Spinal cord (tissue), 10 donors: ENCODE results near the gene PPTC7. TPM values are rescaled to one million over a fixed set of nuclear protein-coding genes. Genes with fewer than 3 reads are reported as not detected.
"Not testable (repeated sequence)": the region's sequence is repeated elsewhere in the genome, so short reads cannot be mapped to it uniquely, and the experiment has no call there.

Experiments used
- DNase-seq, 6 donors: peaks; one replicate each; pipeline versions ENCODE4 v3.0.0 to v3.0.0-alpha.2; 2013 to 2015; ENCODE audit warnings: low spot score in 6 of 6, low read depth in 4 of 6
- H3K27ac ChIP-seq: one replicate; pipeline ENCODE4 v1.5.1; 2013; ENCODE audit warnings: low read depth, low read length, control low read depth
- H3K27me3 ChIP-seq: one replicate; pipeline ENCODE4 v1.6.1; 2013; ENCODE audit warnings: low read length; ENCODE audit not compliant: control insufficient read depth, insufficient read depth
- H3K36me3 ChIP-seq: one replicate; pipeline ENCODE4 v1.6.1; 2013; ENCODE audit warnings: low read length; ENCODE audit not compliant: control insufficient read depth, insufficient read depth
- H3K4me1 ChIP-seq: one replicate; pipeline ENCODE4 v1.6.1; 2013; ENCODE audit warnings: low read length; ENCODE audit not compliant: control insufficient read depth, insufficient read depth
- H3K4me3 ChIP-seq: one replicate; pipeline ENCODE4 v1.5.1; 2013; ENCODE audit warnings: low read depth, low read length, control low read depth
- H3K9me3 ChIP-seq: one replicate; pipeline ENCODE4 v1.6.1; 2013; ENCODE audit warnings: low read length; ENCODE audit not compliant: control insufficient read depth, insufficient read depth
- WGBS: methylation state at CpG from one replicate; pipeline ENCODE4 v1.1.5; 2013; ENCODE audit warnings: missing lambda C conversion rate; ENCODE audit not compliant: insufficient coverage; 5-methylcytosine and 5-hydroxymethylcytosine counted together
- polyA plus RNA-seq, 2 donors: library from polyadenylated mRNA; unstranded; fragments of 120-200 nt; gene quantifications; one replicate each; pipeline ENCODE4 v1.2.1, GENCODE V29; 2013; ENCODE audit not compliant: insufficient read length in 2 of 2
- total RNA-seq, 2 donors: library from RNA; depleted of rRNA in 1 of 2; stranded (reverse); fragments of 120-200 nt in 1 of 2; fragments of >200 nt in 1 of 2; gene quantifications; one replicate each; pipeline versions ENCODE4 v1.2.3 to v1.2.4, GENCODE V29; 2013 to 2014
- donor health status: healthy.

PPTC7 gene
- total and polyA plus RNA-seq, 4 donors = 6.4 to 29.6 (median 21.0) TPM

- peak in 1 of 6 donors; percentile 11 for DNase-seq
- Histone ChIP-seq H3K36me3 (no peaks in the 10 kb centered on the region), H3K4me1 (peaks cover 11% of the 10 kb centered on the region), H3K27me3 (no peaks in the 10 kb centered on the region), H3K27ac (no peak overlapping the region), H3K9me3 (no peaks in the 10 kb centered on the region), H3K4me3 (no peak overlapping the region)
- 43% methylated on average over 10 of the region's 10 CpGs for WGBS
These were observed 26.4 kb downstream of the PPTC7 start for GRCh38 chr12:110556705-110557104.

GRCh38 chr12:110555577-110556406 is 27.3 kb downstream of the PPTC7 start:
- H3K27ac ChIP-seq = no peak overlapping the region
- peaks cover 5% of the 10 kb centered on the region for H3K36me3 ChIP-seq
- H3K4me1 ChIP-seq = peaks cover 4% of the 10 kb centered on the region
- H3K27me3 ChIP-seq = no peaks in the 10 kb centered on the region
- H3K9me3 ChIP-seq = no peaks in the 10 kb centered on the region
- 51% methylated on average over 6 of the region's 8 CpGs for WGBS
- no peak overlapping the region for H3K4me3 ChIP-seq
- DNase-seq = peak in 2 of 6 donors; percentile 22

DNA sequence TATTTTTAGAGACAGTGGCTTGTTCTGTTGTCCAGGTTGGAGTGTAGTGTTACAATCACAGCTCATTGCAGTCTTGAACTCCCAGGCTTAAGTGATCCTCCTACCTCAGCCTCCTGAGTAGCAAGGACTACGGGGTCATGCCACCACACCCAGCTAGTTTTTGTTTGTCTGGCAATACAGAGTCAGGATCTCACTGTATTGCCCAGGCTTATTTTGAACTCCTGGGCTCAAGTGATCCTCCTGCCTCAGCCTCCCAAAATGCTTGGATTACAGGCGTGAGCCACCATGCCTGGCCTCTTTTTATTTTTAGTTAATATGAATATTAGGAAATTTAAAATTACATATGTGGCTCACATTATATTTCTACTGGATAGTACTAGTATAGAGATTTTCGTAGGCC is 28.9 kb downstream of the PPTC7 start:
- peaks cover 4% of the 10 kb centered on the region for H3K4me1 ChIP-seq
- DNase-seq = no peak
- H3K27ac ChIP-seq = no peak overlapping the region
- H3K4me3 ChIP-seq = no peak overlapping the region
- no peaks in the 10 kb centered on the region for H3K9me3 ChIP-seq
- 88% methylated on average over 1 of the region's 3 CpGs for WGBS
- peaks cover 5% of the 10 kb centered on the region for H3K36me3 ChIP-seq
- no peaks in the 10 kb centered on the region for H3K27me3 ChIP-seq

GRCh38 chr12:110550981-110551380 is 32.1 kb downstream of the PPTC7 start:
- no peaks in the 10 kb centered on the region for H3K9me3 ChIP-seq
- WGBS = 88% methylated on average over 1 of the region's 4 CpGs
- H3K27me3 ChIP-seq = no peaks in the 10 kb centered on the region
- no peaks in the 10 kb centered on the region for H3K4me1 ChIP-seq
- no peak for DNase-seq
- H3K4me3 ChIP-seq = no peak overlapping the region
- H3K36me3 ChIP-seq = peaks cover 5% of the 10 kb centered on the region
- no peak overlapping the region for H3K27ac ChIP-seq

GRCh38 chr12:110549716-110550115 is 33.4 kb downstream of the PPTC7 start:
- Histone ChIP-seq H3K4me1 (no peaks in the 10 kb centered on the region), H3K36me3 (peaks cover 11% of the 10 kb centered on the region), H3K9me3 (no peaks in the 10 kb centered on the region), H3K4me3 (no peak overlapping the region), H3K27ac (no peak overlapping the region), H3K27me3 (no peaks in the 10 kb centered on the region)
- no peak for DNase-seq
- 100% methylated on average over 2 of the region's 2 CpGs for WGBS

- H3K4me1 ChIP-seq = peaks cover 2% of the 10 kb centered on the region
- DNase-seq = no peak
- no peaks in the 10 kb centered on the region for H3K9me3 ChIP-seq
- H3K4me3 ChIP-seq = no peak overlapping the region
- peaks cover 11% of the 10 kb centered on the region for H3K36me3 ChIP-seq
- no peak overlapping the region for H3K27ac ChIP-seq
- H3K27me3 ChIP-seq = no peaks in the 10 kb centered on the region
- 75% methylated on average over 5 of the region's 7 CpGs for WGBS
These were observed 34.4 kb downstream of the PPTC7 start for GRCh38 chr12:110548678-110549077.

GRCh38 chr12:110547090-110547489 is 36.0 kb downstream of the PPTC7 start:
- no peak for DNase-seq
- Histone ChIP-seq H3K4me1 (peaks cover 4% of the 10 kb centered on the region), H3K27me3 (no peaks in the 10 kb centered on the region), H3K4me3 (no peak overlapping the region), H3K27ac (no peak overlapping the region), H3K36me3 (peaks cover 11% of the 10 kb centered on the region), H3K9me3 (no peaks in the 10 kb centered on the region)
- WGBS = no CpG with 5 or more reads among the region's 2 CpGs

DNA sequence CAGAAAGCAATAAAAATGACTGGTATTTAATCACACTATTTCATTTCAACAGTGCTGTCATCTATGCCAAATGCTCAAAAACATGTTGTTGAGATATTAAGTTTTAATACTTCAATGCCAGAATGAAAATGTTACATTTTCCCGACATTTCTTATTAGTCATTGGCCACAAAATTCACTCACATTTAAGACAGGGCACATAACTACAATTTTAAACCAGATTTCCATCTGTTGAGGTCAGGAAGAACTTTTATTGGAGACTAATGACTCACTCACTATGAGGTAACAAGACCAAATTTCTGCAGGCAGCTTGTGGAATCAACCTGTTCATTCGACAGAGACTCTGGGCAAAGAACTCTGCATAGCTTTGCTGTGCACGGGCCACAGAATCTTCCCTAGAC is 36.8 kb downstream of the PPTC7 start:
- Histone ChIP-seq H3K9me3 (no peaks in the 10 kb centered on the region), H3K36me3 (peaks cover 9% of the 10 kb centered on the region), H3K4me3 (no peak overlapping the region), H3K4me1 (peaks cover 4% of the 10 kb centered on the region), H3K27ac (no peak overlapping the region), H3K27me3 (no peaks in the 10 kb centered on the region)
- WGBS = 80% methylated on average over 2 of the region's 3 CpGs
- no peak for DNase-seq

GRCh38 chr12:110545812-110546211 is 37.3 kb downstream of the PPTC7 start:
- WGBS = 90% methylated on average over 4 of the region's 10 CpGs
- no peaks in the 10 kb centered on the region for H3K9me3 ChIP-seq
- H3K36me3 ChIP-seq = peaks cover 6% of the 10 kb centered on the region
- DNase-seq = no peak
- peaks cover 4% of the 10 kb centered on the region for H3K4me1 ChIP-seq
- no peaks in the 10 kb centered on the region for H3K27me3 ChIP-seq
- no peak overlapping the region for H3K27ac ChIP-seq
- no peak overlapping the region for H3K4me3 ChIP-seq

DNA sequence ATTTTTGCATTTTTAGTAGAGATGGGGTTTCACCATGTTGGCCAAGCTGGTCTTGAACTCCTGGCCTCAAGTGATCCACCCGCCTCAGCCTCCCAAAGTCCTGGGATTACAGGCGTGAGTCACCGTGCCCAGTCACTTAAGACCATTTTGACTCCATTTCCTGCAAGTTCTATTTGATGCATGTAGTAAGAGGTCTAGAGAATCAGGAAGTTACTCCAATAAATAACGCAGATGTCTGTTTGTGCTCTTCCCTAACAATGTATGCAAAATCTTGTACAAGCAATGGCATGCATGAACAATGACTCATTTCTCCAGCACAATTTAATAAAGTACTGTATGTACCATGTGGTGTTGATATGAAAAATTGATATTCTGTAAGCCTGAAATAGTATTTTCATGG is 37.9 kb downstream of the PPTC7 start:
- not testable (repeated sequence) for H3K4me1 ChIP-seq, DNase-seq, H3K9me3 ChIP-seq, H3K27ac ChIP-seq, H3K27me3 ChIP-seq, H3K36me3 ChIP-seq, H3K4me3 ChIP-seq
- WGBS = 100% methylated on average over 2 of the region's 4 CpGs
